A549 (cell line): ENCODE results near the gene CALML4. TPM values are rescaled to one million over a fixed set of nuclear protein-coding genes. Genes with fewer than 3 reads are reported as not detected.

ENCODE experiments used
- ATAC-seq, 2 experiments: fragments of 200-7000 bp in 1 of 2; fragments of >200 bp in 1 of 2; cut with Nextera tagmentation in 1 of 2; cut with Tn5 transposase in 1 of 2; 3 replicates each; pipeline versions ENCODE4 v1.8.0 to v1.9.1; 2018 to 2020; ENCODE audit warnings: mild to moderate bottlenecking in 1 of 2, moderate library complexity in 1 of 2
- CTCF ChIA-PET: fragments of 300-600 bp; sonication (Branson Sonifier 250); formaldehyde crosslinking; extraction: SDS; loops from one replicate; lab custom pipeline; 2021; ENCODE audit warnings: antibody characterized with exemption, inconsistent platforms; lab: Yijun Ruan, JAX
- POLR2A ChIA-PET: fragments of 350-600 bp; formaldehyde crosslinking; extraction: SDS; loops from one replicate; lab custom pipeline; 2021; ENCODE audit warnings: antibody characterized with exemption, inconsistent platforms; lab: Yijun Ruan, JAX
- DNase-seq, 2 experiments: peaks; one replicate each; pipeline versions ENCODE4 v3.0.0 to v3.0.0-alpha.2; 2011 to 2016; ENCODE audit warnings: low read depth in 1 of 2, low spot score in 1 of 2
- FAIRE-seq: peaks from 2 replicates; lab custom pipeline; 2011; peaks lifted over from hg19 to GRCh38; lab: Jason Lieb, UNC
- H3K27ac ChIP-seq, 2 experiments: fragments of >200 bp; sonication (Bioruptor Twin); formaldehyde crosslinking; 3 replicates each; pipeline ENCODE4 v1.5.1; 2016 to 2017
- H3K4me1 ChIP-seq: fragments of >200 bp; sonication (Bioruptor Twin); formaldehyde crosslinking; 3 replicates; pipeline ENCODE4 v1.6.1; 2016
- H3K4me2 ChIP-seq: fragments of >200 bp; sonication (Bioruptor Twin); formaldehyde crosslinking; 3 replicates; pipeline ENCODE4 v1.6.1; 2016
- H3K4me3 ChIP-seq: fragments of >200 bp; sonication (Bioruptor Twin); formaldehyde crosslinking; 3 replicates; pipeline ENCODE4 v1.5.1; 2016
- H3K9me3 ChIP-seq: fragments of >200 bp; sonication (Bioruptor Twin); formaldehyde crosslinking; 3 replicates; pipeline ENCODE4 v1.6.1; 2016
- BCL3 ChIP-seq: fragments of >200 bp; sonication (Bioruptor Twin); formaldehyde crosslinking; IDR thresholded peaks from 3 replicates; pipeline ENCODE4 v1.6.1; 2016
- CEBPB ChIP-seq, 2 experiments: fragments of >200 bp in 1 of 2; sonication (Bioruptor Twin) in 1 of 2; formaldehyde crosslinking in 1 of 2; IDR thresholded peaks; 2 replicates each; pipeline ENCODE4 v1.6.1; 2012 to 2016
- EHF ChIP-seq: fragments of 250-450 bp; sonication (Bioruptor Pico); IDR thresholded peaks from 2 replicates; pipeline ENCODE4 v1.5.0; 2020; ENCODE audit warnings: mild to moderate bottlenecking
- EHMT2 ChIP-seq: fragments of 200-600 bp; sonication (generic); IDR thresholded peaks from 2 replicates; pipeline ENCODE4 v1.6.1; 2016; ENCODE audit warnings: antibody characterized with exemption, low read depth, mild to moderate bottlenecking, moderate library complexity
- FOSB ChIP-seq: fragments of 250-450 bp; sonication (Bioruptor Pico); IDR thresholded peaks from 2 replicates; pipeline ENCODE4 v1.5.0; 2020; ENCODE audit warnings: mild to moderate bottlenecking, moderate library complexity
- FOSL2 ChIP-seq, 2 experiments: fragments of 450-650 bp in 1 of 2; fragments of >200 bp in 1 of 2; sonication (Bioruptor Twin) in 1 of 2; formaldehyde crosslinking; IDR thresholded peaks; 2 replicates each; pipeline versions ENCODE4 v1.5.0 to v1.6.1; 2016 to 2020; ENCODE audit warnings: mild to moderate bottlenecking in 1 of 2, moderate library complexity in 1 of 2
- HOXB5 ChIP-seq: fragments of 250-450 bp; sonication (Bioruptor Pico); IDR thresholded peaks from 2 replicates; pipeline ENCODE4 v1.5.0; 2020; ENCODE audit warnings: mild to moderate bottlenecking, moderate library complexity
- JUNB ChIP-seq: fragments of >200 bp; sonication (Bioruptor Twin); formaldehyde crosslinking; IDR thresholded peaks from 2 replicates; pipeline ENCODE4 v1.6.1; 2016
- KDM1A ChIP-seq: fragments of 200-600 bp; sonication (generic); IDR thresholded peaks from 2 replicates; pipeline ENCODE4 v1.6.1; 2016; ENCODE audit warnings: low read depth, mild to moderate bottlenecking
- MYC ChIP-seq: IDR thresholded peaks from 2 replicates; pipeline ENCODE4 v1.6.1; 2012; ENCODE audit warnings: mild to moderate bottlenecking, inconsistent platforms, low read length, improper control_type of control experiment, borderline replicate concordance
- POLR2AphosphoS2 ChIP-seq: conservative IDR thresholded peaks from 2 replicates; pipeline ENCODE4 v1.6.1; 2012; ENCODE audit warnings: low read length, improper control_type of control experiment, inconsistent platforms
- TP53 ChIP-seq: fragments of 250-450 bp; sonication (Bioruptor Pico); IDR thresholded peaks from 2 replicates; pipeline ENCODE4 v1.5.0; 2021; ENCODE audit warnings: mild to moderate bottlenecking, moderate library complexity
- WGBS: methylation state at CpG from one replicate; pipeline ENCODE4 v1.1.6; 2017; ENCODE audit errors: missing lambda C conversion rate; 5-methylcytosine and 5-hydroxymethylcytosine counted together
- polyA plus RNA-seq, 4 experiments: library from polyadenylated mRNA; depleted of rRNA in 3 of 4; stranded (reverse); fragments of >200 nt; fragmentation: RNase III in 1 of 4; extraction: RNeasy Plus Mini Kit Qiagen cat#74134 plus additional on column Dnase treatment in 1 of 4; gene quantifications; 2 replicates in 3 of 4; 3 replicates in 1 of 4; pipeline ENCODE4 v1.2.3, GENCODE V29; 2011 to 2017
- TF ChIP-seq, protein P1 (sequence below): fragments of >200 bp; sonication (Bioruptor Twin); formaldehyde crosslinking; IDR thresholded peaks from 3 replicates; pipeline ENCODE4 v1.5.1; 2016
- TF ChIP-seq, protein P2 (sequence below): fragments of 450-650 bp; IDR thresholded peaks from 2 replicates; pipeline ENCODE4 v1.6.1; 2014; ENCODE audit warnings: antibody characterized with exemption
- TF ChIP-seq, protein P3 (sequence below): fragments of 250-450 bp; sonication (Bioruptor Pico); IDR thresholded peaks from 2 replicates; pipeline ENCODE4 v1.5.0; 2020; ENCODE audit warnings: low read depth, mild to moderate bottlenecking, moderate library complexity

CALML4 gene
- polyA plus RNA-seq, 2 of the 4 experiments (the other 2 are of a cell fraction): 12.1 to 18.2 TPM

DNA sequence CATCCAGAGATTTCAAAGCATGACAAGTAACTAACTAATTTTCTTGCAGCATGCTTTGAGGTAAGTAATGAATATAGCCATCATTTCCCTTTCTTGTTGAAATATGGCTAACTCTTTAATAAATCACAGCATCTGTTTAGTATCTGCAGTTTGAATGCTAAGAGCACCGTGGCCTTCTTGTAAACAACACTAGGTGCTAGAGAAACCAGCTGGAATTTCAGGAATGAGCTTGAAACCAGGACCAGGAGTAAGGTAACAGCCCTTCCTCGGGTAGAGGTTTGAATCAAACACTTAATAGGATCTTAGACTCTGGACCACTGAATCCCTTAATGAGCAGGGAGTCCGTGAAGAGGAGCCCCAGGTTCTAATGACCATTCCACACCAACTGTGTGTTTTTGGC is 13.6 kb downstream of the CALML4 start:
- TF ChIP-seq FOSB (CRISPR knock-in tag) (no peak), CEBPB (IDR thresholded peaks at IDR 0.05) (no peak), FOSL2 (IDR thresholded peaks at IDR 0.05) (no peak), FOSL2 (CRISPR knock-in tag; IDR thresholded peaks at IDR 0.05) (no peak), POLR2AphosphoS2 (no peak; the same call in 1 of the 2 replicates), EHF (CRISPR knock-in tag) (no peak)
- TF ChIP-seq, all 56 proteins: peak for 0
- H3K9me3 ChIP-seq: no peaks in the 10 kb centered on the region
- H3K27ac ChIP-seq: no peak overlapping the region
- ATAC-seq: no peak
- ChIA-PET POLR2A (no interaction called here), CTCF (interaction anchor here (0.9 to 1.0 kb wide), 3 partner anchors 17 to 733 kb away, joined by 3 read pairs; no protein-coding TSS in a partner anchor)
- no peak overlapping the region for H3K4me3 ChIP-seq
- no peaks in the 10 kb centered on the region for H3K4me1 ChIP-seq
- FAIRE-seq: peak; percentile 68
- no peak overlapping the region for H3K4me2 ChIP-seq
- no peak for DNase-seq
- 80% methylated on average over 3 of the region's 3 CpGs for WGBS

DNA sequence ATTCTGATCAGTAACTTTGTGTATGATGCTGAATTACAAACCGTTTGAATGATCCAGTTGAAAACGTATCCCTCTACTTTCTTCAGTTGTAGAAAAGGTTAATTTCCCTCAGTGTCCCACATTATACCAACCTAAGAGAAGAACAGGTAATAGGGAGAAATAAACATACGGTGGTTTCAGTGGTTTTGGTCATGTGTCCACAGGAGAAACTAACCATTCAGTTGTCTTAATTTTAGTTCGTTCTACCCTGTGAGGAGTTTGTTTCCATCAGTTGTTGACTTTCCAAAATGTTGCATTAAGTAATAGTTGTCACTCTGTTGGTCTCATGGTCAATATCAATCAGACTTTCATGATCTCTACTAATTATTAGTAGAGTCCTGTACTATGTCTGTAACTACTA is 15.1 kb downstream of the CALML4 start:
- no peak overlapping the region for H3K4me2 ChIP-seq
- H3K4me1 ChIP-seq: no peaks in the 10 kb centered on the region
- POLR2A ChIA-PET: no interaction called here
- DNase-seq (no peak), ATAC-seq (no peak), FAIRE-seq (peak; percentile 51)
- 93% methylated on average over 4 of the region's 4 CpGs for WGBS
- no peaks in the 10 kb centered on the region for H3K9me3 ChIP-seq
- no peak overlapping the region for H3K4me3 ChIP-seq
- CTCF ChIA-PET: no interaction called here
- H3K27ac ChIP-seq: no peak overlapping the region
- no peak for TF ChIP-seq EHMT2
- TF ChIP-seq HOXB5 (CRISPR knock-in tag): no peak
- TF ChIP-seq EHF (CRISPR knock-in tag): no peak
- TF ChIP-seq, all 56 proteins: peak for 0

DNA sequence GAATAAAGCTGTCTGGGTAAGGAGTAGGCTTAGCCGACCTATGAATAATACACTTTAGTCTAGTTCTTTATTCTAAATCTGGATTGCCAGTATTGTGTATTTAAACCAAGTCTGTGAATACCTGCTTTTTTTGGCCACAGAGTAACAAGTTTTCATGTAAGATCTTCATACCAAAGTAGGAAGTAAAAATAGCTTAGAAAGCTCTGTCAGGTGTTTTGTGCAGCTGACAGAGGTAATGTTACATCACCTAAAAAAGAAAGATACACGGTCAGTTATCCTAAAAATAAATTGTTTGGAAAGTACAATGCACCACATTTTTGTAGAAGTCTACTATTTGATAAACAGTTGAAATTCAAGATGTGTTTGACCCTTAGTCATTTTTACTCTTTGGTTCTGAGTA is 16.5 kb downstream of the CALML4 start:
- FAIRE-seq: peak; percentile 80

More for the DNA sequence above, 16.5 kb downstream of the CALML4 start:
- CTCF ChIA-PET: interaction anchor here (0.5 kb wide), 1 partner anchor 286 kb away, joined by 3 read pairs; no protein-coding TSS in a partner anchor
- ATAC-seq (no peak), DNase-seq (no peak)
- H3K4me2 ChIP-seq: no peak overlapping the region
- 0 out of 3 replicates have a peak, but pooled peaks have one; percentile 11 for TF ChIP-seq BCL3
- TF ChIP-seq TP53 (CRISPR knock-in tag): no peak
- TF ChIP-seq MYC: no peak
- no peak for TF ChIP-seq KDM1A
- TF ChIP-seq, protein P1, sequence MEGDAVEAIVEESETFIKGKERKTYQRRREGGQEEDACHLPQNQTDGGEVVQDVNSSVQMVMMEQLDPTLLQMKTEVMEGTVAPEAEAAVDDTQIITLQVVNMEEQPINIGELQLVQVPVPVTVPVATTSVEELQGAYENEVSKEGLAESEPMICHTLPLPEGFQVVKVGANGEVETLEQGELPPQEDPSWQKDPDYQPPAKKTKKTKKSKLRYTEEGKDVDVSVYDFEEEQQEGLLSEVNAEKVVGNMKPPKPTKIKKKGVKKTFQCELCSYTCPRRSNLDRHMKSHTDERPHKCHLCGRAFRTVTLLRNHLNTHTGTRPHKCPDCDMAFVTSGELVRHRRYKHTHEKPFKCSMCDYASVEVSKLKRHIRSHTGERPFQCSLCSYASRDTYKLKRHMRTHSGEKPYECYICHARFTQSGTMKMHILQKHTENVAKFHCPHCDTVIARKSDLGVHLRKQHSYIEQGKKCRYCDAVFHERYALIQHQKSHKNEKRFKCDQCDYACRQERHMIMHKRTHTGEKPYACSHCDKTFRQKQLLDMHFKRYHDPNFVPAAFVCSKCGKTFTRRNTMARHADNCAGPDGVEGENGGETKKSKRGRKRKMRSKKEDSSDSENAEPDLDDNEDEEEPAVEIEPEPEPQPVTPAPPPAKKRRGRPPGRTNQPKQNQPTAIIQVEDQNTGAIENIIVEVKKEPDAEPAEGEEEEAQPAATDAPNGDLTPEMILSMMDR: no peak
- TF ChIP-seq, protein P2, sequence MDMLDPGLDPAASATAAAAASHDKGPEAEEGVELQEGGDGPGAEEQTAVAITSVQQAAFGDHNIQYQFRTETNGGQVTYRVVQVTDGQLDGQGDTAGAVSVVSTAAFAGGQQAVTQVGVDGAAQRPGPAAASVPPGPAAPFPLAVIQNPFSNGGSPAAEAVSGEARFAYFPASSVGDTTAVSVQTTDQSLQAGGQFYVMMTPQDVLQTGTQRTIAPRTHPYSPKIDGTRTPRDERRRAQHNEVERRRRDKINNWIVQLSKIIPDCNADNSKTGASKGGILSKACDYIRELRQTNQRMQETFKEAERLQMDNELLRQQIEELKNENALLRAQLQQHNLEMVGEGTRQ: no peak
- TF ChIP-seq, protein P3, sequence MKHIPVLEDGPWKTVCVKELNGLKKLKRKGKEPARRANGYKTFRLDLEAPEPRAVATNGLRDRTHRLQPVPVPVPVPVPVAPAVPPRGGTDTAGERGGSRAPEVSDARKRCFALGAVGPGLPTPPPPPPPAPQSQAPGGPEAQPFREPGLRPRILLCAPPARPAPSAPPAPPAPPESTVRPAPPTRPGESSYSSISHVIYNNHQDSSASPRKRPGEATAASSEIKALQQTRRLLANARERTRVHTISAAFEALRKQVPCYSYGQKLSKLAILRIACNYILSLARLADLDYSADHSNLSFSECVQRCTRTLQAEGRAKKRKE (CRISPR knock-in tag): no peak
- TF ChIP-seq JUNB: no peak
- H3K4me1 ChIP-seq: no peaks in the 10 kb centered on the region
- no peak overlapping the region for H3K4me3 ChIP-seq
- no peaks in the 10 kb centered on the region for H3K9me3 ChIP-seq
- 87% methylated on average over 2 of the region's 2 CpGs for WGBS
- POLR2A ChIA-PET: no interaction called here
- H3K27ac ChIP-seq: no peak overlapping the region
